ENCODE results near the gene LTBP2. TPM values are rescaled to one million over a fixed set of nuclear protein-coding genes. Genes with fewer than 3 reads are reported as not detected.

Gene LTBP2
- polyA plus RNA-seq, 3 donors, result 2.0 to 2.7 (median 2.4) TPM

DNA sequence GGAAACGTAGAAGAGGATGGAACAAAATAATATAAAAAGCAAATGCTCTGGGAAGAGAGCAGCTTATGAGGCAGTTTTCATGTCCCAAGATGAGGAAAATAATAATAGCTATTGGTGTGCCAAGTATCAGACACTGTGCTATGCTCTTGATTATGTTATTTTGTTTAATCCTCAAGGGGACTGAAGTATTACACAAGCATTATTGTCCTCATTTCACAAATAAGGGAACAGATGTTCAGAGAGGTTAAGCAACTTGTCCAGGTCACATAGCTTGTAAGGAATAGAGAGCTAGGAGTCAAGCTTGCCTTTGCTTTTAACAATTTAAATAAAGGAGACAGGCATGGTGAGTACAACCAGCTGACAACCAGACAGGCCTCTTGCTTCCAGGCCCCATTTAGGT lies 26.9 kb upstream of the LTBP2 start:
- DNase-seq (ENCODE audit: low read depth in 3 of 3, low spot score in 2 of 3), result no peak

- DNase-seq (ENCODE audit: low read depth in 3 of 3, low spot score in 2 of 3), result no peak
Measured at GRCh38 chr14:74638066-74638465, 26.0 kb upstream of the LTBP2 start.

GRCh38 chr14:74637178-74637550 lies 25.1 kb upstream of the LTBP2 start:
- no peak for DNase-seq (ENCODE audit: low read depth in 3 of 3, low spot score in 2 of 3)

- DNase-seq (ENCODE audit: low read depth in 3 of 3, low spot score in 2 of 3), result no peak
Measured at GRCh38 chr14:74636424-74637177, 24.6 kb upstream of the LTBP2 start.

GRCh38 chr14:74635847-74636246 lies 23.8 kb upstream of the LTBP2 start:
- DNase-seq (ENCODE audit: low read depth in 3 of 3, low spot score in 2 of 3), result no peak

GRCh38 chr14:74634964-74635363 lies 22.9 kb upstream of the LTBP2 start:
- no peak for DNase-seq (ENCODE audit: low read depth in 3 of 3, low spot score in 2 of 3)

DNA sequence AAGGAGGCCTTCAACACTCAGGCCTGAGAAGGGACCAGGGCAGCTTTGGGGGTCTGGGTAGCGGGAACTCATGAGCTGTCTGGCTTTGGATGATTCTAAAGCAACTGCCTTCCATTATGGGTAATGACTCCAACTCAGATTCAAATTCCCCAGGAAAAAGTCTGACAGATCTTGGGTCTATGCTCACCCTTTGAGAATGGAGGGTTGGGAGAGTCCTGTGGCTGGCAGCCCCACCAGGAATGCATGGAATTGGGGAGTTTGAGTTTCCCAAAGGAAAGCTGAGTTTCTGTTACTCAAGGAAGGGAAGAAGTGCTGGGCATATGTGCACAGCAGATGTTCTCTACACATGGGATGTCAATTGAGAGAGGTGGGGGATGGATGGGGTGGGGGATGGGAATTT lies 22.4 kb upstream of the LTBP2 start:
- DNase-seq (ENCODE audit: low read depth in 3 of 3, low spot score in 2 of 3), result no peak

GRCh38 chr14:74630881-74631690 lies 19.0 kb upstream of the LTBP2 start:
- DNase-seq (ENCODE audit: low read depth in 3 of 3, low spot score in 2 of 3), result no peak

GRCh38 chr14:74628418-74628817 lies 16.4 kb upstream of the LTBP2 start:
- no peak for DNase-seq (ENCODE audit: low read depth in 3 of 3, low spot score in 2 of 3)

GRCh38 chr14:74627076-74627475 lies 15.0 kb upstream of the LTBP2 start:
- DNase-seq (ENCODE audit: low read depth in 3 of 3, low spot score in 2 of 3), result no peak

DNA sequence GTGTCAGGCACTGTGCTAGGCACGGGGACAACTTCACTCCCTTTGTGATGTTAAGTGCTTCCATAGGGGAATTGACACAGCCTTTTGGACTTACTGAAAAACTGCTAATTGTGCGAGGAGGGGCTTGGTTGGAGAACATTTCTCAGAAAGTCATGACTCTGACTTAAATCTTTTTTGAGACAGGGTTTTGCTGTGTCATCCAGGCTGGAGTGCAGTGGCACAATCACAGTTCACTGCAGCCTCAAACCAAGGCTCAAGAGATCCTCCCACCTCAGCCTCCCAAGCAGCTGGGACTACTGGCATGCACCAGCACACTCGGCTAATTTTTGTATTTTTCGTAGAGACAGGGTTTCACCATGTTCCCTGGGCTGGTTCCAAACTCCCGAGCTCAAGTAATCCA lies 10.2 kb upstream of the LTBP2 start:
- DNase-seq (ENCODE audit: low read depth in 3 of 3, low spot score in 2 of 3), result no peak

GRCh38 chr14:74621556-74621955 lies 9.5 kb upstream of the LTBP2 start:
- DNase-seq (ENCODE audit: low read depth in 3 of 3, low spot score in 2 of 3), result no peak

- DNase-seq (ENCODE audit: low read depth in 3 of 3, low spot score in 2 of 3), result no peak
Measured at GRCh38 chr14:74620923-74621322, 8.9 kb upstream of the LTBP2 start.

- no peak for DNase-seq (ENCODE audit: low read depth in 3 of 3, low spot score in 2 of 3)
Measured at GRCh38 chr14:74620497-74620921, 8.5 kb upstream of the LTBP2 start.

GRCh38 chr14:74619672-74620131 lies 7.7 kb upstream of the LTBP2 start:
- DNase-seq (ENCODE audit: low read depth in 3 of 3, low spot score in 2 of 3), result no peak

GRCh38 chr14:74618078-74618952 lies 6.3 kb upstream of the LTBP2 start:
- DNase-seq (ENCODE audit: low read depth in 3 of 3, low spot score in 2 of 3), result no peak

DNA sequence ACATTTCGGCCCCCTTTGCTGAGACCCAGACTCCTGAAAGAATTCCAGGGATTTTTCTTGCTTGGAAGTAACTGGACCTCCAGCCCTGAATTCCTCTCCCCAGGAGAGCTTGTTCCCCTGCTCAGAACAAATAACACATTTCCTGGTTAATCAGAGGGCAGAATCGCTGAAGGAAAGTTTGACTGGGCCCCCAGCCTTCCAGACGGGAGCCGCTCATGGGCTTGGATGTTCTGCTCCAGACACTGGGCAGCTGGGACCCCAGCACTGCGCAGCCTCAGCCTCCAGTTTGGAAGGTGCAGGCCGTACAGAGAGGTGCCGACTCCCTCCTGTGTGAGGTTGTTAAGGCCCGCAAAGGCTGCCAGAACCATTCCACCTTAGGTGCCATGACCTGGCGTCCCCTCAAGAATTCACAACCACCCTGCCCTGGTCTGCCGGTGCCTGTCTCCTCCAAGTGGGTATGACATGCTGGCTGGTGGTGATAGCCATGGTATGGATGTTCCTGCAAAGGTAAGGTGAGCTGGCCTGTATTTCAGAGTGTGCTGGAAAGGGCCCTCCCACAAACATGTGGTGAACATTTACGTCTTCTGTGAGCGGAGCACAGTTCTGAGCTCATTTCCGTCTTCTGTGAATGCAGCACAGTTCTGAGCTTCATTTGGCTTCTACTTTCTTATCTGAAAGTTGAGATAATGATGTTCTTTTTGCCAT lies 5.1 kb upstream of the LTBP2 start:
- DNase-seq (ENCODE audit: low read depth in 3 of 3, low spot score in 2 of 3), result no peak

- no peak for DNase-seq (ENCODE audit: low read depth in 3 of 3, low spot score in 2 of 3)
Measured at GRCh38 chr14:74616507-74616906, 4.5 kb upstream of the LTBP2 start.

DNA sequence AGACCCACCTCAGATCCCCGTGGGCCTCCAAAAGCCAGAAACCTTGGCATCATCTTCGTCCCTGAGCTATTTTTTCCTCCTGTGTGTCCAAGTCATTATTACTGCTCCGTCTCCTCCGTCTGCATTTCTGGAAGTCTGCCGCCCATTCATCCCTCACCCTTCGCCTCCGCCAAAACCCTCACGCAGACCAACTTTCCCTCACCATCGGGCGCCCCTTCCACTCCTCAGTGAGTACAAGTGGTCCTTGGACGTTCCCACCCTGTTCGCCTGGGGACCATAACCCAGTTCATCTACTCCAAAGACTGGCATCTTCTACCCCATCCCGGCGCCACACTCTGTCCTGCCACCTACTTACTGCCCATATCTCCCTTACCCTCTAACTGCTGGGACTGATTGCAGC lies 3.7 kb upstream of the LTBP2 start:
- no peak for DNase-seq (ENCODE audit: low read depth in 3 of 3, low spot score in 2 of 3)
